Left lobe of liver (tissue), 2 donors: ENCODE measurements around the gene GTPBP8. TPM values are rescaled to one million over a fixed set of nuclear protein-coding genes. Genes with fewer than 3 reads are reported as not detected.
A peak's percentile ranks its signal among the peaks of the same experiment; 100 is the strongest.

Experiments used
- ATAC-seq: fragments of 200-7000 bp; cut with Tn5 transposase; one replicate; pipeline ENCODE4 v1.9.1; 2020; ENCODE audit warnings: mild to moderate bottlenecking, moderate library complexity
- DNase-seq: peaks from one replicate; pipeline ENCODE4 v3.0.0-alpha.2; 2020; ENCODE audit warnings: low spot score
- total RNA-seq: library from RNA; stranded (reverse); gene quantifications from one replicate; pipeline ENCODE4 v1.2.1, GENCODE V29; 2021
- donor health status: DM: no; HTN: no; CAD: no; lungs with moderate emphysema.
- donor health status: DM: no; HTN: yes; CAD: no.

Gene GTPBP8
- 7.7 TPM for total RNA-seq

GRCh38 chr3:112990672-112991602 is at the start of gene GTPBP8:
Gene GTPBP8 (plus strand): TSS chr3:112990984. CDS start chr3:112991000, 16 bp downstream.
- peak; percentile 96 for ATAC-seq
- DNase-seq, result peak; percentile 96

- ATAC-seq, result no peak
- no peak for DNase-seq
Observed at GRCh38 chr3:112948346-112948838, 42.4 kb upstream of the GTPBP8 start.

GRCh38 chr3:112956351-112956750 is 34.4 kb upstream of the GTPBP8 start:
- no peak for ATAC-seq
- no peak for DNase-seq

- no peak for DNase-seq
Observed at GRCh38 chr3:112958811-112959560, 31.8 kb upstream of the GTPBP8 start.

GRCh38 chr3:112963683-112964082 is 27.1 kb upstream of the GTPBP8 start:
- DNase-seq (no peak), ATAC-seq (no peak)

More at GRCh38 chr3:112958811-112959560, 31.8 kb upstream of the GTPBP8 start:
- ATAC-seq, result peak; percentile 19

GRCh38 chr3:112965656-112966055 is 25.1 kb upstream of the GTPBP8 start:
- ATAC-seq (no peak), DNase-seq (no peak)

GRCh38 chr3:112966633-112967032 is 24.2 kb upstream of the GTPBP8 start:
- ATAC-seq (no peak), DNase-seq (no peak)

- DNase-seq (no peak), ATAC-seq (no peak)
Observed at GRCh38 chr3:112967425-112967824, 23.4 kb upstream of the GTPBP8 start.

- ATAC-seq, result no peak
- DNase-seq, result no peak
Observed at GRCh38 chr3:112967828-112968227, 23.0 kb upstream of the GTPBP8 start.

- ATAC-seq, result no peak
- no peak for DNase-seq
Observed at GRCh38 chr3:112972158-112972557, 18.6 kb upstream of the GTPBP8 start.

- DNase-seq (no peak), ATAC-seq (no peak)
Observed at GRCh38 chr3:112973325-112974177, 17.2 kb upstream of the GTPBP8 start.

- DNase-seq, result no peak
- no peak for ATAC-seq
Observed at GRCh38 chr3:112974178-112974517, 16.6 kb upstream of the GTPBP8 start.

- peak; percentile 36 for ATAC-seq
- no peak for DNase-seq
Observed at GRCh38 chr3:112974894-112975293, 15.9 kb upstream of the GTPBP8 start, which contains the start of gene CD200R1. Gene CD200R1 (minus strand): TSS chr3:112975103. CDS start chr3:112974857, 246 bp downstream.

GRCh38 chr3:112976001-112976400 is 14.8 kb upstream of the GTPBP8 start:
- ATAC-seq, result no peak
- DNase-seq, result no peak

- ATAC-seq (no peak), DNase-seq (no peak)
Observed at GRCh38 chr3:112976953-112977352, 13.8 kb upstream of the GTPBP8 start.

GRCh38 chr3:112979244-112979832 is 11.4 kb upstream of the GTPBP8 start:
- no peak for DNase-seq
- peak; percentile 56 for ATAC-seq

- DNase-seq (no peak), ATAC-seq (no peak)
Observed at GRCh38 chr3:112980080-112980479, 10.7 kb upstream of the GTPBP8 start.

- no peak for DNase-seq
- no peak for ATAC-seq
Observed at GRCh38 chr3:112982710-112983109, 8.1 kb upstream of the GTPBP8 start.

GRCh38 chr3:112984485-112984884 is 6.3 kb upstream of the GTPBP8 start:
- DNase-seq, result no peak
- no peak for ATAC-seq

- no peak for DNase-seq
- no peak for ATAC-seq
Observed at GRCh38 chr3:112987710-112988334, 3.0 kb upstream of the GTPBP8 start.
